Fibroblast of the aortic adventitia (primary cell): Measurements from ENCODE around the gene ADCY9. TPM values are rescaled to one million over a fixed set of nuclear protein-coding genes. Genes with fewer than 3 reads are reported as not detected.

ENCODE experiments used
- DNase-seq: peaks from one replicate; pipeline ENCODE4 v3.0.0-alpha.2; 2010; ENCODE audit warnings: low read depth
- H3K4me3 ChIP-seq: 2 replicates; pipeline ENCODE4 v1.5.1; 2011; ENCODE audit warnings: low read depth, mild to moderate bottlenecking, control low read depth, low read length, moderate library complexity
- total RNA-seq: library from RNA; depleted of rRNA; stranded (reverse); fragments of >200 nt; gene quantifications from 2 replicates; pipeline ENCODE4 v1.2.3, GENCODE V29; 2012; ENCODE audit warnings: low replicate concordance
- TF ChIP-seq, protein P1 (sequence below): IDR thresholded peaks from 2 replicates; pipeline ENCODE4 v1.5.1; 2011; ENCODE audit warnings: mild to moderate bottlenecking, low read length, control low read depth, inconsistent platforms; ENCODE audit not compliant: insufficient read depth

Gene ADCY9
- total RNA-seq, 1 donor: 23.6 TPM

DNA sequence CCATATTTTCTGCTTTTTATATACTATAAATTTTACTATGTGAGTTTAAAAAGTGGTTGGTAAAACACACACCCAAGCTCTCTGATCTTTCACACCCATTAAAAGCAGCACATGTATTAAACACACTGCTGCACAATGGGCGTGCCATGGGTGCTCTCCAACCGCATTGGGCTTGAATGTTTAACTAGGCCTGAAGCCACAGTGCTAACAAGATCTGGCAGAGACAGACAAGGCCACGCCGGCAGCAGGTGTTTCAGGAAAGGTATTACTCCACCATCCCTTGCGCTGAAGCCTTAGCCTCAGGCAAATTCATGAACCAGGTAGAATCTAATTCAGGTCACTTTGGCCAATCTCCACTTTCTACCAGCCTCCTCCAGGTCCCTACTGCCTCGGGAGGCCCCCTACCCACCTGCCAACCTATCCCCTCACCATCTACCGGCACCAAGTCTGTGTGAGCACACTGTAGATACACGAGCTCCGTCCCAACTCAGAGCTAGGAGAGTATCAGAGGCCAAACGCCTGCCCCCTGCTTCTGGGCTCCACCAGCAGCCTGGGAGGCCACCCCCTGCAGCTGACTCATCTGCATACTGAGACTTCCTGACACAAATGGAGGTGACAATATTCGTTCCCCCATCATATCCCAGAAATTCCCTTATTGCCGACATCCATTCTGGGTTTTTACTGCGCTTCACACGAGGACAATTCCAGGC is 95.0 kb downstream of the ADCY9 start:
- H3K4me3 ChIP-seq: no peak overlapping the region
- TF ChIP-seq, protein P1, sequence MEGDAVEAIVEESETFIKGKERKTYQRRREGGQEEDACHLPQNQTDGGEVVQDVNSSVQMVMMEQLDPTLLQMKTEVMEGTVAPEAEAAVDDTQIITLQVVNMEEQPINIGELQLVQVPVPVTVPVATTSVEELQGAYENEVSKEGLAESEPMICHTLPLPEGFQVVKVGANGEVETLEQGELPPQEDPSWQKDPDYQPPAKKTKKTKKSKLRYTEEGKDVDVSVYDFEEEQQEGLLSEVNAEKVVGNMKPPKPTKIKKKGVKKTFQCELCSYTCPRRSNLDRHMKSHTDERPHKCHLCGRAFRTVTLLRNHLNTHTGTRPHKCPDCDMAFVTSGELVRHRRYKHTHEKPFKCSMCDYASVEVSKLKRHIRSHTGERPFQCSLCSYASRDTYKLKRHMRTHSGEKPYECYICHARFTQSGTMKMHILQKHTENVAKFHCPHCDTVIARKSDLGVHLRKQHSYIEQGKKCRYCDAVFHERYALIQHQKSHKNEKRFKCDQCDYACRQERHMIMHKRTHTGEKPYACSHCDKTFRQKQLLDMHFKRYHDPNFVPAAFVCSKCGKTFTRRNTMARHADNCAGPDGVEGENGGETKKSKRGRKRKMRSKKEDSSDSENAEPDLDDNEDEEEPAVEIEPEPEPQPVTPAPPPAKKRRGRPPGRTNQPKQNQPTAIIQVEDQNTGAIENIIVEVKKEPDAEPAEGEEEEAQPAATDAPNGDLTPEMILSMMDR: no peak
- peak; percentile 59 for DNase-seq

DNA sequence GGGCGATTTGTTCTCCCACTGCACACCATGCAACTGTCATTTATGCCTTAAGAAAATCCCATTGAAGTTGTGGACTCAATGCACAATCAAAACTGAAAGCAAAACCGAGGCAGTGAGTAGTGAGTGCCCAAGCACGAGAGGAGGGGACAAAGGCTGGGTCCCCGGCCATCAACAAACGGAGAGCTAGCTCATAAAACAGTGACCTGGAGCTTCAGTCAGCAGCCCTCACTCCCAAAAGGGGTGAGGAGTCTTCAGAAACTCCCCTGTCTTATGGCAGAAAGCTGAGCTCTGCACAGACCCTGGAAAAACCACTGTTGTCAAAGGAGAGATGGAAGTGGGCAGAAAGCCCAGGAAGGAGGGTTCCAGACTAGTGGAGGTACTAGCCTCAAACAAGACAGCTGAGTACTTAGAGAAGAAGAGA is 96.9 kb downstream of the ADCY9 start:
- peak overlapping the region; percentile 60 for H3K4me3 ChIP-seq
- TF ChIP-seq, protein P1: no peak
- DNase-seq: peak; percentile 69

DNA sequence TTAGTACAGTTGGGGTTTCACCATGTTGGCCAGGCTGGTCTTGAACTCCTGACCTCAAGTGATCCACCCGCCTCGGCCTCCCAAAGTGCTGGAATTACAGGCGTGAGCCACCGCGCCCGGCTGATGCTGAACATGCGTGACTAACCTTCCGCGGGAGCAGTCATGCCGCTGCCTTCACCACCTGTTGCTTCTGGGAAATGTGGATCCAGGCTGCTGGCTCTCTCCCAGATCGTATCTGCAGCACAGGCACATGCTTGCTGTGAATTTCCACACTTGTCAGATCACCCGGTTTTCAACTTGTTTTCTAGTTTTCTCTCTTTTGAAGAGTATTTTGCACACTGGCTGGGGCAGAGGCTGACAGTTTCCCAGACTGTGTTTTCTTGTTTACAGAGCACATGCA is 97.9 kb downstream of the ADCY9 start:
- TF ChIP-seq, protein P1: no peak
- H3K4me3 ChIP-seq: no peak overlapping the region
- no peak for DNase-seq

DNA sequence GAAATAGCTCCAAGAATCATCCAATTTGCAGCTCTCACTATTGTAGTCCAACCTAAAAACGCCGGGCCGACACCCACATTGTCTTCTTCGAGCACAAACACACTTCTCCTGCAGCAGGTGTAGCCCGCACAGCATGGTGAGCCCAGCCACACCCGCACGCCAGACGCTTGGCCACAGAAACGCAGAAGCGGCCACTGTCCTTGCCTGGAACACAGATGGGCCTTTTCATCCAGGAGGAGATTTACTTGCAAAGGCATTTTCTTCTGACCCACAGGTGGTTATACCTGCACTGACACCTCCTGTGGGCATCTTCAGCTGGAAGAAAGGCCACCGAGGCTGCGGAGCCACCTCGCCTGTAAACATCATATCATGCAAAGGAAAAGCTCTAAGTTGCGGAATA is 98.4 kb downstream of the ADCY9 start:
- TF ChIP-seq, protein P1: no peak
- no peak overlapping the region for H3K4me3 ChIP-seq
- no peak for DNase-seq

GRCh38 chr16:4016658-4017057 is 99.6 kb downstream of the ADCY9 start:
- no peak overlapping the region for H3K4me3 ChIP-seq
- DNase-seq: peak; percentile 56
- TF ChIP-seq, protein P1: no peak

DNA sequence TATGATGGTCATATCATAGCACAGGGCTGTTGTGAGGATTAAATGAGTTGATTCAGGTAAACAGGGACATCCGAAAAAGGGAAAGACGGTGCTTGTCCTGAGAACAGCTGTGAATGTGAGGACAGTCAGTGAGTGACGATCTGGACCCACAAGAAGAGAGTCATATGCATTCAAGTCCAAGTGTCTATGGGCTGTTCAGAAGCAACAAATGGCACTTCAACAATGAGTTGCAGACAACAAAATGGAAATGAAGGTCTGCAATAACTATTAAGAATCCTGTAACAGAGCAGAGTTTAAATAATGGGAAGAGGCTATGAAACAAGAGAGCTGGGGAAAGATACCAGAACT is 100.3 kb downstream of the ADCY9 start:
- DNase-seq: no peak
- H3K4me3 ChIP-seq: no peak overlapping the region
- TF ChIP-seq, protein P1: no peak
